SU-DHL-6 (cell line): ENCODE results near the gene CXCR6.

ENCODE experiments used
- H2AFZ ChIP-seq: fragments of 200-600 bp; sonication (generic); 2 replicates; pipeline ENCODE4 v1.6.1; 2014; ENCODE audit warnings: low read depth, mild to moderate bottlenecking, moderate library complexity, mixed read lengths, antibody characterized with exemption, low read length; ENCODE audit not compliant: severe bottlenecking
- H3F3A ChIP-seq: fragments of 200-600 bp; shearing (Covaris generic); 2 replicates; pipeline ENCODE4 v1.6.0; 2016; ENCODE audit warnings: antibody characterized with exemption, mild to moderate bottlenecking; ENCODE audit not compliant: insufficient read depth
- H3K27ac ChIP-seq: fragments of 200-600 bp; sonication (generic); 2 replicates; pipeline ENCODE4 v1.5.1; 2016; ENCODE audit warnings: low read depth, mild to moderate bottlenecking, low read length, moderate library complexity, mixed read lengths
- H3K27me3 ChIP-seq: fragments of 200-600 bp; sonication (generic), shearing (Covaris generic); 2 replicates; pipeline ENCODE4 v1.6.0; 2014; ENCODE audit warnings: mild to moderate bottlenecking, low read length
- H3K36me3 ChIP-seq: fragments of 200-600 bp; sonication (generic); 2 replicates; pipeline ENCODE4 v1.6.1; 2014; ENCODE audit warnings: mild to moderate bottlenecking, low read length, mixed read lengths
- H3K4me2 ChIP-seq: fragments of 300-600, 200-600 bp; shearing (Covaris generic), sonication (generic); 2 replicates; pipeline ENCODE4 v1.6.0; 2014; ENCODE audit warnings: low read length, low read depth, mild to moderate bottlenecking; ENCODE audit not compliant: poor library complexity, severe bottlenecking
- H3K4me3 ChIP-seq: fragments of 200-600 bp; sonication (generic); 2 replicates; pipeline ENCODE4 v1.5.1; 2014; ENCODE audit warnings: antibody characterized with exemption, low read length, mild to moderate bottlenecking, mixed read lengths; ENCODE audit not compliant: insufficient read depth, poor library complexity, severe bottlenecking
- H3K79me2 ChIP-seq: fragments of 200-600 bp; sonication (generic); 2 replicates; pipeline ENCODE4 v1.6.1; 2014; ENCODE audit warnings: mild to moderate bottlenecking, low read length, moderate library complexity; ENCODE audit not compliant: insufficient read depth
- H3K9ac ChIP-seq: fragments of 200-600 bp; sonication (generic); 2 replicates; pipeline ENCODE4 v1.7.0; 2014; ENCODE audit warnings: mild to moderate bottlenecking, low read length
- H3K9me2 ChIP-seq: fragments of 200-600 bp; sonication (generic); replicated peaks from 2 replicates; pipeline ENCODE4 v1.6.1; 2014; ENCODE audit warnings: low read length; ENCODE audit not compliant: insufficient read depth
- H3K9me3 ChIP-seq: fragments of 200-600 bp; sonication (generic); 2 replicates; pipeline ENCODE4 v1.6.1; 2014; ENCODE audit warnings: low read length, mixed read lengths; ENCODE audit not compliant: insufficient read depth
- H4K20me1 ChIP-seq: fragments of 200-600 bp; sonication (generic); 2 replicates; pipeline ENCODE4 v1.6.1; 2014; ENCODE audit warnings: low read depth, mild to moderate bottlenecking, antibody characterized with exemption, low read length, moderate library complexity, mixed read lengths
- EZH2phosphoT487 ChIP-seq: fragments of 200-600 bp; sonication (generic), shearing (Covaris generic); conservative IDR thresholded peaks from 2 replicates; pipeline ENCODE4 v1.6.1; 2018; ENCODE audit warnings: mild to moderate bottlenecking, antibody characterized with exemption, low read length, moderate library complexity, mixed read lengths
- TF ChIP-seq, protein P1 (sequence below): fragments of 200-600 bp; sonication (generic); IDR thresholded peaks from one replicate; pipeline ENCODE4 v1.5.1; 2017; ENCODE audit warnings: antibody characterized with exemption, mild to moderate bottlenecking, low read length, moderate library complexity; ENCODE audit not compliant: insufficient read depth, poor library complexity, severe bottlenecking

The CXCR6 gene

GRCh38 chr3:45958321-45958791, 15.1 kb downstream of the CXCR6 start:
- H2AFZ ChIP-seq, result no peak overlapping the region
- peaks cover 24% of the 10 kb centered on the region; the same call in 1 of the 2 replicates for H3K36me3 ChIP-seq

GRCh38 chr3:45959201-45959600, 15.9 kb downstream of the CXCR6 start:
- H3K4me3 ChIP-seq, result no peak overlapping the region
- no peaks in the 10 kb centered on the region for H4K20me1 ChIP-seq
- no peak overlapping the region for H3K4me2 ChIP-seq
- TF ChIP-seq, protein P1, sequence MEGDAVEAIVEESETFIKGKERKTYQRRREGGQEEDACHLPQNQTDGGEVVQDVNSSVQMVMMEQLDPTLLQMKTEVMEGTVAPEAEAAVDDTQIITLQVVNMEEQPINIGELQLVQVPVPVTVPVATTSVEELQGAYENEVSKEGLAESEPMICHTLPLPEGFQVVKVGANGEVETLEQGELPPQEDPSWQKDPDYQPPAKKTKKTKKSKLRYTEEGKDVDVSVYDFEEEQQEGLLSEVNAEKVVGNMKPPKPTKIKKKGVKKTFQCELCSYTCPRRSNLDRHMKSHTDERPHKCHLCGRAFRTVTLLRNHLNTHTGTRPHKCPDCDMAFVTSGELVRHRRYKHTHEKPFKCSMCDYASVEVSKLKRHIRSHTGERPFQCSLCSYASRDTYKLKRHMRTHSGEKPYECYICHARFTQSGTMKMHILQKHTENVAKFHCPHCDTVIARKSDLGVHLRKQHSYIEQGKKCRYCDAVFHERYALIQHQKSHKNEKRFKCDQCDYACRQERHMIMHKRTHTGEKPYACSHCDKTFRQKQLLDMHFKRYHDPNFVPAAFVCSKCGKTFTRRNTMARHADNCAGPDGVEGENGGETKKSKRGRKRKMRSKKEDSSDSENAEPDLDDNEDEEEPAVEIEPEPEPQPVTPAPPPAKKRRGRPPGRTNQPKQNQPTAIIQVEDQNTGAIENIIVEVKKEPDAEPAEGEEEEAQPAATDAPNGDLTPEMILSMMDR, result no peak
- no peak for TF ChIP-seq EZH2phosphoT487
- no peaks in the 10 kb centered on the region for H3K9me3 ChIP-seq
- no peak overlapping the region for H3K27ac ChIP-seq
- peaks cover 30% of the 10 kb centered on the region; the same call in 1 of the 2 replicates for H3K36me3 ChIP-seq
- H3K9me2 ChIP-seq, result no peaks in the 10 kb centered on the region
- no peaks in the 10 kb centered on the region for H3K79me2 ChIP-seq
- no peaks in the 10 kb centered on the region for H3F3A ChIP-seq
- no peaks in the 10 kb centered on the region for H3K27me3 ChIP-seq
- no peak overlapping the region for H2AFZ ChIP-seq
- H3K9ac ChIP-seq, result no peak overlapping the region

More at GRCh38 chr3:45958321-45958791, 15.1 kb downstream of the CXCR6 start:
- no peak overlapping the region for H3K4me2 ChIP-seq
- no peaks in the 10 kb centered on the region for H3K9me3 ChIP-seq
- no peak overlapping the region for H3K9ac ChIP-seq
- H3K4me3 ChIP-seq, result no peak overlapping the region
- no peaks in the 10 kb centered on the region for H3K79me2 ChIP-seq
- H3K27ac ChIP-seq, result no peak overlapping the region
- no peaks in the 10 kb centered on the region for H3F3A ChIP-seq
- H3K9me2 ChIP-seq, result no peaks in the 10 kb centered on the region
- TF ChIP-seq, protein P1, result no peak
- TF ChIP-seq EZH2phosphoT487, result no peak
- H4K20me1 ChIP-seq, result no peaks in the 10 kb centered on the region
- no peaks in the 10 kb centered on the region for H3K27me3 ChIP-seq

DNA sequence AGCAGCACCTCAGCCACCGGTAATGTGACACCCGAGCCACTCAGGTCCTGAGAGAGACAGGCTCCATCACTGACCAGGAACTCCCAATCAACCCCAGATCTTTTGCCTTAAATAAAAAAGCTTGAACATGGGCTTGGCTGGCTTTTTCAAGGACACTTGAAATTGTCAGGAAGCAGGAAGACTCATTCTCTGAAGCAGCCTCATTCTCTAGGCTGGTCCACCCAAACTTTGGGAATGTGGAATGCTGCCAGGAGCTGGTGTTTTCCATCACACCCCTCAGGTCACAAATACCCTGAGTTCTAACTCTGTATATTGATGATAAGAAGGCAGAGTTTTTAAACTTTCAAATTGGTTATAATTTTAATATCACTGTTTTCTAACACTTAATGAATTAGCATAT, 17.0 kb downstream of the CXCR6 start:
- H3K4me3 ChIP-seq, result no peak overlapping the region
- no peak overlapping the region for H3K9ac ChIP-seq
- no peaks in the 10 kb centered on the region for H3K27me3 ChIP-seq
- no peaks in the 10 kb centered on the region for H3K9me3 ChIP-seq
- TF ChIP-seq, protein P1, result no peak
- no peak for TF ChIP-seq EZH2phosphoT487
- H3K79me2 ChIP-seq, result no peaks in the 10 kb centered on the region
- peaks cover 25% of the 10 kb centered on the region; the same call in 1 of the 2 replicates for H3K36me3 ChIP-seq
- H3K4me2 ChIP-seq, result no peak overlapping the region
- no peak overlapping the region for H2AFZ ChIP-seq
- no peak overlapping the region for H3K27ac ChIP-seq
- no peaks in the 10 kb centered on the region for H3K9me2 ChIP-seq
- no peaks in the 10 kb centered on the region for H4K20me1 ChIP-seq
- H3F3A ChIP-seq, result no peaks in the 10 kb centered on the region
